ENCODE measurements around the gene MEIKIN.
A peak's percentile ranks its signal among the peaks of the same experiment; 100 is the strongest.
"Not testable (repeated sequence)": the region's sequence is repeated elsewhere in the genome, so short reads cannot be mapped to it uniquely, and the experiment has no call there.

The MEIKIN gene

DNA sequence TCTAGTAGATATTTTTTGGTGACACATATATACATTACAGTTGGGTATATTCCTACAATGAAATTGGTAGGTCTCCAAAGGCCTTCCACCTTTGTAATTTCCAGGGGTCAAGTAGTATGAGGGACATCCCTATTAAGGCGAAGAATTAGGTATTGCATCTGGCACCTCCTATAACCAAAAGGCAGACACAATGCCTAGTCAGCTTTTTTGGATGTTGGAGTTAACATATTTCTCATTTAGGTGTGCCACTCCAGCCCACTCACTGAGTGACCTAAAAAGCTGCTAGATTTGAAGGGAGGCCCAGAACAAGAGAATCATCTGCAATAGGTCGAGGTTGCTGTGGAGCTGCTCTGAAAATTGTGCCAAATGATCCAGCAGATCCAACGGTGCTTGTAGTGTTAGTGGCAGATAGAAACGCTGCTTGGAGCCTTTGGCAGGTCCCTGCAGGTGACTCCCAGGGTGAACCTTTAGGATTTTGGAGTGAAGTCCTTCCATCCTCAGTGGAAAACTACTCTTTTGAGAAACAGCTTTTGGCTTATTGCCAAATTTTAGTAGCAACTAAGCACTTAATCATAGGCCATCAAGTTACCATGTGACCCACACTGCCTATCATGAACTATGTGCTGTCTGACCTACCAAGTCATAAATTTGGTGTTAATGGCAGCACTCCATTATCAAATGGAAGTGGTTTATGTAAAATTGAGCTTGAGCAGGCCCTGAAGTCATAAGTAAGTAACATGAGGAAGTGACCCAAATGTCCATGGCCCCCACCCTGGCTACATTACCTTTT is 132.9 kb downstream of the MEIKIN start:
- DNase-seq (ENCODE audit: low read depth in 3 of 3), result no peak

DNA sequence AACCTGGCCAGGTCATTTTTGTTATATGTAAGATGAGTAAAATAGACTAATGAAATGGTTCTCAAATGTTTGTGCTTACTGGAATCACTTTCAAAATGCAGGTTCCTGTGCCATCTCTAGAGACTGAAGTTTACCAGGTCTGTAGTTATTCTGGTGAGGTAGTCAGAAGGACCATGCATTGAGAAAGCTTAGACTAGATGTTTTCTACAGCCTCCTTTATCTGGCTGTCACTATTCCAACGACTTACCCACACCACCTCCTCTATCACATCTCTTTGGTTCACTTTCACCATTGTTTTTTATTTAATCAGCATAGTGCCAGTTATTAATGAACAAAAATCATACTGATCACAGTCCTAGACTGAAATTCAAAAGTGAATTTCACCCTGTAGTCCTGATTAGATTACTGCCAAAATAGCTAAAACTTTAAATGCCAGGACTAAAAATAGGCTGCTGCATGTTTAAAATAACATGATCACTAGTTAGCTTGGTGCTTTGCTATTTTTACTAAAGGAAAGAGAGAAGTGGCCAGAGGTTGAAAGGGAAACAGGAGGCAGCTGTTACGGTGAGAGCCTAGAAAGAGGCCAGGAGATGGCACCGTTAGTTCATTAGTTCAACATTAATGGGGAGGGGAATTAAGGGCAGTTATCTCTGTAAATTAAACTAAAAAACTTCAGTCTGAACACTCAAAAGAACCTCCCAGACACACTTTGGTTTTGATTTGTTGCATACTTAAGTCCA is 134.8 kb downstream of the MEIKIN start:
- DNase-seq (ENCODE audit: low read depth in 3 of 3), result no peak

DNA sequence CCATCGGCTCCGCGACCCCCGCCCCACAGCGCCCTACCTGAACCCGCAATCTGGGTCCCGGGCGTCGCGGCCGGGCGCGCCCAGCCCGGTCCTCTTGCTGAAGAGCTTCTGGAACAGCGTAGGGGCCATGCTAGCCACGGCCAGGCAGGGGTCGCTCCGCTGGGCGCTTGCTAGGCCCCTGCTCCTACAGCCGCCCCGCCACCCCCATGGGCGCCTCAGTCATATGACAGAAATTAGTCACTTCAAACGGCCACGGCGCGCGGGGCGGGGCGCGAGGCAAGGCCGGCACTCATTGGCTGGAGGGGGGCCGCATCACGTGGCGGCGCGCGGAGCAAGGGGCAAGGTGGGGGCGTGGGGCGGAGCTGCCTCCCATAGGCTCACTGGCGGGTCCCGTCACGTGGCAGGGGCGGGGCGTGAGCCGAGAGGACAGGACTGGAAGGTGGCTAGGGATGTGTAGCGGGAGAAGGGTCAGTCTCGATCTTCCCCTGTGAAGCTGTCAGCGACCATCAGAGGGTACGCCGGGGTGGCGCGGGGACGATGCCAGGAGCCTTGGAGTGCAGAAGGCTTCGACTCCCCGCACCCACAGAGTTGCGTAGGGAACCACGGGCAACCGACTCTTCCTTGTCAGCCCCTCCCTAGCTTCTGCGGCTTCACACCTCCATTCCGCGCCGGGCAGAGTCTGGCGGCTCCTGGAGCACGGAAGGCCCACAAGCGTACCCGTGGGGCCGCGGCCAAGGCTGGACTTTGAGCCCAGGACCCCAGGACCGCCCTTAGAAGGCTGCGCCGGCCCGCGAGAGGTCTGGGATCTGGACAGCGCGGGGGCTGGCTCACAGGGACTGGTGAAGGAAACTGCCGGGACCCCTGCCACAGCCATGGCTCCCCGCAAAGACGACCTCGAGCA is 148.4 kb downstream of the MEIKIN start, which contains the start of gene FNIP1:
Gene FNIP1, minus strand, starts transcription at position 225 of the 901 bp plus-strand sequence. Its CDS starts 96 bp downstream, at position 129.
- DNase-seq (ENCODE audit: low read depth in 3 of 3), result peak; percentile 97 to 99 (median 98)

DNA sequence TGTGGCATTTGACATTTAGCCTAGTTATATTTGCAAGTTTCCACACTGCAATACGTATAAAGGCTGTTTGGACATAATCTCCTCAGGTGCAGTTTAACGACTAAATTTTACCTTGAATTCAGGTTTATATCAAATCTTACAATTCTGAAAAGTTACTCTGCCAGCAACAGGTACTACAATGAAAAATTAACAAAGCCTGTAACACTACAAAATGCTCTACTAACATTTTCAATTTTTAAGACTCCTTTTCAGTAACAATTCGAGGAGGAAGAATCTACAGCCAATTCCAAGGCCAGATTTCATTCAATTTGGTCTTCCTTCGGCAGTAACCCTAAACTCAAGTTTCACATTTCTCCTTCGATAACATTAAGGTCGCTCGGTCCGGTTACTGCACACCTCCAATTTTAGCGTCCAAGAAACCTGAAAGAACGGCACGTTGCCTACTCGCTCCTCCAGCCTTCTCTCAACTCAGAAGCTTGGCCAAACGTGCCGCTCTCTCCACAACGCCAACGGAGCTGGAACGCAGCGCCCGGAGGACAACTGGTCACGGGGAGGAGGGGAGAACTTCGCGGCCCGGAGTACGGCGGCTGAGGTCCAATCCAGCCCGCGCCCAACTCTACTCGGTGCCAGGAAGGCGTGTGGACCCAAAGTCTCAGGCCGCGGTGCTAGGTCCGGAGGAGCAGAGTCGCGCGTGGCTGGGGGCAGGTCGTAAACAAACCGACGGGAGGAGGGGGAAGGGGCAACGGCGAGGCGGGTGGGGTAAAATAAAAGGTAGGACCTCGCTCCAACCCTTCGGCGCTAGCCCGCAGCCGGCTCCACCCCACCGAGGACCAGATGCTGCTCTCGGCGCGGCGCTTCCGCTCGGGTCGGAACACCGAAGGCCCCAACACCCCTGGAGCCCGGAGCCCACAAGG is 149.3 kb downstream of the MEIKIN start:
- peak in 2 of 3 experiments; percentile 3 to 25 for DNase-seq (ENCODE audit: low read depth in 3 of 3)

DNA sequence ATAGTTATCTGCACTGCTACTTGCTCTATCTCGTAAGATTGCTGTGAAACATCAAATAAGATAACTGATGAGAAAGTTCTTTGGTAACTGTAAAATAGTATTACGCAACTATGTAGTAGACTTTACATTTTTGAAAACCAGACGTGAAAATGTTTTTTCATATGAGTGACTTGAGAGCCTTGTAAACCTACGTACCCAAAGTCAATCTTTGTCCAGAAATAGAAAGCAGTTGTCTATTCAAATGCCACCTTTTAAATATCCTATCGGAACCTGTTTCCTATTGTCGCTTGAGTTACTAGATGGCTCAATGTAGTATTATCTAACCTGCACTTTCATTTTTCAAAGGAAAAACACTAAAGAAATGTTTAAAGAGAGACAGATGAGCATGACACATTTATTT is 150.2 kb downstream of the MEIKIN start:
- no peak for DNase-seq (ENCODE audit: low read depth in 3 of 3)

DNA sequence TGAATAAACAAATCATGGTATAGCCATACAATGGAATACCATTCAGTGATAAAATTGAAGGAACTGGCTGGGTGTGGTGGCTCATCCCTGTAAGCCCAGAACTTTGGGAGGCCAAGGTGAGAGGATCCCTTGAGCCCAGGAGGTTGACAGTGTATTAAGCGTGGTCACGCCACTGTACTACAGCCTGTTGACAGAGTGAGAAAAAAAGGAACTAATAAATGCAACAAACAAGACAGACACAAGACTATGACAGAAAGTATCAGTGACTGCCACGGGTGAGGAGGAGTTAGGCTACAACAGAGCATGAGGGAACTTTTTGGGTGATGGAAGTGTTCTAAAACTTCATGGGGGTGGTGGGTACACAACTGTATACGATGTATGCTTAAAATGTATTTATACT is 150.9 kb downstream of the MEIKIN start:
- DNase-seq (ENCODE audit: low read depth in 3 of 3), result no peak

DNA sequence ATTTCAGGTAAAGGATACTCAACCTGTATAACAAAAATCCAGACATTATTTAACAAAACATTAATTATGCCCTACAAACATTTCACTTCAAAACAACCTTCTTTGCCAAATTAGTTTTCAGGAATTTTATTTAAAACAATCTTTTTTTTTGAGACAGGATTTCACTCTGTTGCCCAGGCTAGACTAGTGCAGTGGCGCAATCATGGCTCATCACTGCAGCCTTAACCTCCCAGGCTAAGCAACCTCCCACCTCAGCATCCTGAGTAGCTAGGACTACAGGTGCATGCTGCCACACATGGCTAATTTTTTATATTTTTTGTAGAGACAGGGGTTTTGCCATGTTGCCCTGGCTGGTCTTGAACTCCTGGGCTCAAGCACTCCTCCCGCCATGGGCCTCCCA is 152.6 kb downstream of the MEIKIN start:
- no peak for DNase-seq (ENCODE audit: low read depth in 3 of 3)

DNA sequence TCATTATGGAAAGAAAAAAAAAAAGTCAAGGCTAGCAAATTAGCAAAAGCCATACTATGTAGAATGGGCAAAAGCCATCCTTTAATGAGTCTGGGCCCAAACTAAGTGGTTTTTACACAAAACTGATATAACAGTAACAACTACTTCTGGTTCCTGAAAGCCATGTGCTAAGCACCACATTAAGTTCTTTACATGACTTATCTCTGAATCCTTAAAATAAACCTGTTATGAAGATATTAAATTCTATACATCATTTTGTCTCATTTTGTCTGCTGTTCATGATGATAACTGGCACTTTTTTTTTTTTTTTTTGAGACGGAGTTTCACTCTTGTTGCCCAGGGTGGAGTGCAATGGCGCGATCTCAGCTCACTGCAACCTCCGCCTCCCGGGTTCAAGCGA is 153.6 kb downstream of the MEIKIN start:
- DNase-seq (ENCODE audit: low read depth in 3 of 3), result no peak

DNA sequence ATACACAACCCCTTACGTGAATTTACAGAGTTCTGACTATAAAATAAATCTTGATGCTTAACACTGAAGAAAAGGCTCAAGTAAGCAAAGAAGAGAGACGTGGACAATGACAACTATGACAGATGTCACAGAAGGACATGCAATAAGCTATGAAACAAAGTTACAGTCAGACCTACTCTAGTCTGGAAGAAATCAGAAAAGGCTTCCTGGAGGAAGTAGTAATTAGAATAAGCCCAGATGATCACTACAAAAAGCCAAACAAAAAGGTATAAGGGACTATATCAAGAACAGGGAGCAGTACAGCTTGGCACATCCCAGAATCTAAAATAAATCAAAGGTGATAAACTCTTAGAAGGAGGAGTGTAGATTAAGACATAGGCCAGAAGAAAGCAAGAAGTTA is 154.9 kb downstream of the MEIKIN start:
- DNase-seq (ENCODE audit: low read depth in 3 of 3), result no peak

DNA sequence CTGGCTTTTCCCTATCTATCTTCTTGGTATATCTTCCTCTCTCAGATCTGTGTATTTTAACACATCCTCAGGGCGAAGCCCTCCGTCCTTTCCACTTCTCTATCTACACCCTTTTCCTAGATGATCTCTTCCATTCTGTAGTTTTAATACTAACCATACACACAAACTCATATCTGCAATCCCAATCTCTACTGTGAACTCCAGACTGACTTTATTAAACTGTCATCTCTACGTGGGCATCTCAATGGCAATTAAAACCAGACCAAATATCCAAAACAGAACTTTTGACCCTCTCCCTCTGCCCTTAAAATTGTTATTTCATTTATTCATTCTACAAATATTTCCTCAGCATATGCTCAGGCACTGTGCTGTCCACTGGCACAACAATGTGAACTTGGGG is 155.7 kb downstream of the MEIKIN start:
- DNase-seq (ENCODE audit: low read depth in 3 of 3), result no peak

DNA sequence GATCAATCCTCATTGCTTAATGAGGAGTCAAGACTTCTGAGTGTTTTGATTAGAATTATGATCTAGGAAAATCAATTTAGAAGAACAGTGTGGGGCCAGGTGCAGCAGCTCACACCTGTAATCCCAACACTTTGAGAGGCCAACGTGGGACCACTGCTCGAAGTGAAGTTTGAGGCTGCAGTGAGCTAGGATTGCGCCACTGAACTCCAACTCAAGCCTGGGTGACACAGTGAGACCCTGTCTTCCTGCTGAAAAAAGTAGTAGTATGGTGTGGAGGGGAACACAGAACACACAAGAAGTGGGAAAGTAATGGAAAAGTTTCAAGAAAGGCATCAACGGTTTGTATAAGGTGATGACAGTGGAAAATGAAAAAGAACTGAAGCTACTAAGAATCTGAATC is 157.7 kb downstream of the MEIKIN start:
- no peak for DNase-seq (ENCODE audit: low read depth in 3 of 3)

DNA sequence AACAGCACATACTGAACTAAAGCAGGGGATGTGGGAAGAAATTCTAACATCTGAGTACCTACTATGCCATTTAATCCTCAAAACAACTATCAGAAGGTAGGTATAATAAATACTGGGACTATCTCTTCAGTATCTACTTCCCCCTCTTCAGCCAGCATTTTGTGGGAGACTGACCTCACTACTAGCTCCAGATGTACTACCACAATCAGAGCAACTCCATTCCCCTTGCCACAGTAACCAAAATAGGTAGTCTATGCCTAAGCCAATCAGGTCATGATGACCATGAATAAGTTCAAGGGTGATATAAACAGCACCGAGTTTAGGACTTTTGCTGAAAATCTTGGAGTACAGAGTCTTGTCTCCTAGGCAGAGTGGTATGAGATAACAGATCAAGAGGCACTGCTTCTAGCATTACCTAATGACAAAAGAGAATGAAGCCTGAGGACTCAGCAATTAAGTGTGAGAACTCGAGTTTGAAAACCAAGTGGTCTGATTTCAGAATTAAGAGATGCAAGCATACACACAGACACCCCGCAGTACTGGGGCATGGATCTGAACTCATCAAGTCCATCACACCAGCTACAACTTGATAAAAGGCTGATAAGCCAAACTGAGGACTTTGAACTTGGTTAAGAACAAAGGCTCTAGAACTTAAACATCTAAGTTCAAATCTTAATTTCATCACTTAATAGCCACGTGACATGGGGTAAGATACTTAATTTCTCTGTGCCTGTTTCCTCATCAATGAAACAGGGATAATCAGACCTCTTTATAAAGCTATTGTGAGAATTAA is 158.4 kb downstream of the MEIKIN start:
- no peak for DNase-seq (ENCODE audit: low read depth in 3 of 3)

DNA sequence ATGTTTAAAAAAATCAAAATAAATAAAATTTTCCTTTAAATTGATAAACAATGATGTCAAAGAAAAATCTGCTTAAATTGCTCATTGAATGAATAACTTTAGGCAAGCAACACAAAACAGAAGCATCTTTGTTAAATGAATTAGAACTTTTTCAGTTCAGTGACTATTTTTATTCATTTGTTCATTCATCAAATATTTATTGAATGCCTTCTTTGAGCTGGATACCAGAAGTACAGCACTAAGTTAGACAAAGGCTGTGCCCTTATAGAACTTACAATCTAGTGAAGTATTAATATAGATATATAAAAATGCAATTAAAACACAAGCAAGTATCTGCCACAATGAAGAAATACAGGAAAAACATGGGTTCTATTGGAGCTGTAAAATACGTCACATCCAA is 159.4 kb downstream of the MEIKIN start:
- no peak for DNase-seq (ENCODE audit: low read depth in 3 of 3)

DNA sequence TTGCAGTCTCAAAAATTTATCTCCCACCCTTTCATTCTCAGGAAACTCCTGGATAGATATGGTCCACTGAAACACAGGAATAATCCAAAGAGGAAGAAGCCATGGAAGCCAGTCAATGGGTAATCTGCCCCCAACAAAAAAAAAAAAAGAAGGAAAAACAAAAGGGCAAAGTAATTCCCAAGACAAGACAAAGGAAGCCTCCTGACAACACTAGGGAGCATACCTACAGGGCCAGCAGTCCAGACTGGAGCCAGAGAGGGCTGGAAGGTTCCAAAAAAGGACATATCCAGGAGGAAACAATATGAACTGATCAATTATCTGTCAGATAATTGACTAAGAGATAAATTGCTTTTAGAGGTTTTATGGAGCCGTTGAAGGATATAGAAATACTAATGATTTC is 161.6 kb downstream of the MEIKIN start:
- no peak for DNase-seq (ENCODE audit: low read depth in 3 of 3)

DNA sequence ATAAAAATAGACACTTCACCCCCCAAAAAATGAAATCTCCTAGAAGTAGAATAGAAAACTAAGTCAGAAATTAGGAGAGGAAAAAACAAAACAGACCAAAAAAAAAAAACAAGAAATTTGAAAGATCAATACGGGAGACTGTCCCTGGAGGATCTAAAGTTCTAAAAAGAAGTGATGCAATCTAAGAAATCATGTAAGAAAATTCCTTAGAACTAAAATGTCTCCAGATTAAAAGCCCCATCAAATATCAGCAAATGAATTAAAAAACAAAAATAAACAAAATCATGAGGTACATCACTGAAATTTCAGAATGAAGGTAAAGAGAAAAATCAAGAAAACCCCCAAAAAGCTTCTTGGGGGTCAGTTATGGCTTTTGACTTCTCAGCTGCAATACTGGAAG is 162.1 kb downstream of the MEIKIN start:
- no peak for DNase-seq (ENCODE audit: low read depth in 3 of 3)

DNA sequence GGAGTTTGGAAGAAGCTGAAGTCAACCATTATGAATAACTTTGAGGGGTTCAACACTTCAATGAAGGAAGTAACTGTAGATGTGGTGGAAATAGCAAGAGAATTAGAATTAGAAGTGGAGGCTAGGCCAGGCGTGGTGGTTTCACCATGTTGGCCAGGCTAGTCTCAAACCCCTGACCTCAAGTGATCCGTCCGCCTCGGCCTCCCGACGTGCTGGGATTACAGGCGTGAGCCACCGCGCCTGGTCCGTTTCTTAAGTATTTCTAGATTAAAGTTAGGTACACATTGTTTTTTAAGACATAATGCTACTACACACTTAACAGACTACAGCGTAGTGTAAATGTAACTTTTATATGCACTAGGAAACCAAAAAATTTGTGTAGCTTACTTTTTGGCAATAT is 162.7 kb downstream of the MEIKIN start:
- DNase-seq (ENCODE audit: low read depth in 3 of 3), result no peak

DNA sequence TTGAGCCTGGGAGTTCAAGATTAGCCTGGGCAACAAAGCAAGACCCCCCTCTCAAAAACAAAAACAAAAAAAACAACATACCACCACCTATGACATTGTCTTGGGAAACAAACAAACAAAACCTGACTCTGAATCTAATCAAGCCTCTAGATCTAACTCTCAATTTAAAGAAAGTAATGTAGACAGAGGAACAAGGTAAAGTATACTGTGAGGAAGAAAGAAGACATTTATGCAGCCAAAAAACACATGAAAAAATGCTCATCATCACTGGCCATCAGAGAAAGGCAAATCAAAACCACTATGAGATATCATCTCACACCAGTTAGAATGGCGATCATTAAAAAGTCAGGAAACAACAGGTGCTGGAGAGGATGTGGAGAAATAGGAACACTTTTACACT is 167.3 kb downstream of the MEIKIN start:
- DNase-seq (ENCODE audit: low read depth in 3 of 3), result not testable (repeated sequence)

DNA sequence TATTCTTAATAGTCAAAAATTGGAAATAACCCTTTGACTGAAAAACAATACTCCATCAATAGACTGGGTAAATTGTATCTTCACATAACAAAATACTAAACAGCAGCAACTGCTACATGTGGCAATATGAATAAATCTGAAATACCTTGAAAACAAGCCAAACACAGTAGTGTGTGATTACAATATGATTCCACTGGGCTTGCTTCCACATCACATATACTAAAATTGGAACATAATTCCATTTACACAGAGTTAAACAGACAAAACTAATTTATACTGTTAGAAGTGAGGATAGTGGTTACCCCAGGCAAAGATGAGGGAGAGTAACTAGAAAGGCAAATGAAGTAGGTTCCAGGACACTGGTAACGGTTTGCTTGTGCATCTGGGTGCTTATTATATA is 169.0 kb downstream of the MEIKIN start:
- no peak for DNase-seq (ENCODE audit: low read depth in 3 of 3)

DNA sequence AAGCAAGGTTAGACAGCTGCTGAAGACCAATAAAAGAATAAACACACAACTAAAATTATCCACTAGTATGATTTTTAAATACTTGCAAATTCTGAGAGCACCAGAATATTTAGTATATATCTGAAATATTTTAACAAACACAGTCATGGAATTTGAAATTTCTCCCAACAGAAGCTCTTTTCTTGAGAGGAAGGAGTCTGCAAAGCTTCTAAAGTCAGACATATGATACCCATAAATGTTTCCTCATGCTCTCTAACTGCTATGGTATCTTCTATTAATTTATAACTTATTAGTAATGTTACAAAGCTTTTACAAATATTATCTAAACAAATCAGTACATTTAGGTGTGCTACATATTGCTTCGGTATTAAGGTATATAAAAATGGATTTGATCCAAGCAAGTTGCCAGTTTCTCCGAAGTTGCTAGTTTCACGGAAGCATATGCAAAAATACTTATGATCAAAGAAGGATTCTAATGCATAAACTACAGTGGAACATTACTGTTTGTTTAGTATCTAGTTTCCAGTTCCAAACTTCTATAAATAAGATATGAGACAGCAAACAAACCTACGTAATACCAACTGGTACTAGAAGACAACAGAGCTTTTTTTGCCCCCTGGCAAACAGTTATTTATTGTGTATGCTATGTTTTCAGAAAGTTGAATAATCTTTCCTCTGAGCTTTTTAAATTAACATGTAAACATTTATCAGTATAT is 170.7 kb downstream of the MEIKIN start:
- DNase-seq (ENCODE audit: low read depth in 3 of 3), result no peak

DNA sequence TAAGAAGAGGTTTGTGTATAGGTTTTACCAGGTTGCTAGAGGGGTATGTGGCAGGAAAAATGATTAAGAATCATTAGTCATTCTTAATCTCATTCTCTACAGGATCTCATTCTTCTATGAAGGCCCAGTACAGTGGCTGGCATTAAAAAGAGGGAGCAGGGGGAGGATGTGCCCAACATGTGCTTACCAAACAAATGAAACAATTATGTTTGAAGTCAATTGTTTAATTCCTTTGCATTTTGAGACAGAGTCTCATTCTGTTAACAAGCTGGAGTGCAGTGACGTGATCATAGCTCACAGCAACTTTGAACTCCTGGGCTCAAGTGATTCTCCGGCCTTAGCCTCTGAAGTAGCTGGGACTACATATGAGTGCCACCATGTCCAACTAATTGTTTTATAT is 171.7 kb downstream of the MEIKIN start:
- no peak for DNase-seq (ENCODE audit: low read depth in 3 of 3)
